OCI-LY3 (cell line): Measurements from ENCODE around the gene RSKR.

Experiments used
- H2AFZ ChIP-seq: fragments of 200-600, 300-600 bp; shearing (Covaris generic); 2 replicates; pipeline ENCODE4 v1.6.0; 2014; ENCODE audit warnings: antibody characterized with exemption, low read depth, low read length
- H3K27ac ChIP-seq: fragments of 200-600, 300-600 bp; sonication (generic); 2 replicates; pipeline ENCODE4 v1.5.1; 2014; ENCODE audit warnings: mild to moderate bottlenecking, low read length, moderate library complexity, mixed read lengths
- H3K27me3 ChIP-seq: fragments of 200-600, 300-600 bp; sonication (generic); 2 replicates; pipeline ENCODE4 v1.6.1; 2014; ENCODE audit warnings: low read depth, low read length, mixed read lengths
- H3K36me3 ChIP-seq: fragments of 200-600, 300-600 bp; sonication (generic); replicated peaks from 2 replicates; pipeline ENCODE3; 2014; ENCODE audit warnings: low read depth, low read length, mixed read lengths
- H3K4me1 ChIP-seq: fragments of 300-600, 200-600 bp; sonication (generic); 2 replicates; pipeline ENCODE4 v1.6.1; 2014; ENCODE audit warnings: low read length, mixed read lengths
- H3K4me2 ChIP-seq: fragments of 200-600, 300-600 bp; sonication (generic); 2 replicates; pipeline ENCODE4 v1.6.1; 2014; ENCODE audit warnings: low read length, mixed read lengths
- H3K4me3 ChIP-seq: fragments of 300-600, 200-600 bp; sonication (generic); 2 replicates; pipeline ENCODE4 v1.5.1; 2014; ENCODE audit warnings: antibody characterized with exemption, mild to moderate bottlenecking, low read length, moderate library complexity
- H3K79me2 ChIP-seq: fragments of 300-600, 200-600 bp; shearing (Covaris generic); 2 replicates; pipeline ENCODE4 v1.6.1; 2014; ENCODE audit warnings: mild to moderate bottlenecking, low read length, mixed read lengths
- H3K9ac ChIP-seq: fragments of 300-600, 200-600 bp; shearing (Covaris generic); 2 replicates; pipeline ENCODE4 v1.6.0; 2014; ENCODE audit warnings: mild to moderate bottlenecking, low read length, moderate library complexity
- H3K9me3 ChIP-seq: fragments of 200-600, 300-600 bp; shearing (Covaris generic); 2 replicates; pipeline ENCODE4 v1.6.1; 2014; ENCODE audit warnings: low read length, mixed read lengths; ENCODE audit not compliant: insufficient read depth
- H4K20me1 ChIP-seq: fragments of 200-600, 300-600 bp; sonication (generic); 2 replicates; pipeline ENCODE4 v1.6.1; 2016; ENCODE audit warnings: low read length, mixed read lengths; ENCODE audit not compliant: insufficient read depth
- EZH2phosphoT487 ChIP-seq: fragments of 200-600 bp; shearing (Covaris generic); IDR thresholded peaks from 2 replicates; pipeline ENCODE4 v1.6.1; 2018; ENCODE audit warnings: antibody characterized with exemption, mixed run types, low read depth
- TF ChIP-seq, protein P1 (sequence below): fragments of 200-600, 300-600 bp; sonication (generic); IDR thresholded peaks from 2 replicates; pipeline ENCODE4 v1.5.1; 2014; ENCODE audit warnings: antibody characterized with exemption, low read length, low read depth

The RSKR gene

DNA sequence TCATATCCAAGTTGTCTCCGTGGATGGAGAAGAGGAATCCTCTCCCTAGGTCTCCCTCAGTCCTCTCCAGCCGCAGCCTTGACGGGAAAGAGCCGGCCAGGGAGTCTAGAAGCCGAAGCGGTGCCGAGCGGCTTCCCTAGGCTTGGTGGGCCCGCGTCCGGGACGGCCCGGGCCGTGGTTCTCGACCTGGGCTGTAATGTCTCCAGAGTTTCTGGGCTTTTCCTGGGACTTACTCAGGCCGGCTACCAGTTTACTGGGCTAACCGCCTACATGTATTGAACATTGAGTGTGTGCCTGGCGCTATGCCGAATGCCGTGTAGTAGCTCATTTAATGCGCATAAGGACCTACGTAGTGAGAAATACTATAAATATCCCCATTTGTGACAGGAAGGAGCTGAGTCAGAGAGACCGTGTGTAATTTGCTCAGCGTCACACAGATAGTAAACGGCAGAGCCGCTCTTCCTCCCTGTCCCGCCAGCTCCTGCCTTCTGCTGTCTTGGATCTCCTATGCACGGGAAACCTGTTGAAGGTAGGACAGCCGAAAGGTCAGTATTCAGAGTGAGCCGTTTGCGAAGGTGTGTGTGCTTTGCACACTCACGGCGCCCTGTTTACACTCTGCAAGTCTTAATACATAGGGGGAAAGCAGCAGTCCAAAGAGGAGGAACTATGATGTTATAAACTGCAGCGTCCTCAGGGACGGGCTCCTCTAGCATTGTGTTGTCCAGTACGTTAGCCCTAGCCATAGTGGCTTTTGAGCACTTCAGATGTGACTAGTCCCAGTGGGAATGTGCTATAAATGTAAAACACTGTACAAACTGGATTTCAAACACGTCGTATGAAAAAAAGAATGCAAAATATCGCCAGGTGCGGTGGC is 14.4 kb downstream of the RSKR start:
- no peaks in the 10 kb centered on the region for H3K9me3 ChIP-seq
- H2AFZ ChIP-seq: peak overlapping the region; percentile 49; the same call in 1 of the 2 replicates
- H3K4me2 ChIP-seq: peak overlapping the region; percentile 82
- H3K36me3 ChIP-seq: peaks cover 2% of the 10 kb centered on the region
- H3K27ac ChIP-seq: peak overlapping the region; percentile 78
- H3K27me3 ChIP-seq: no peaks in the 10 kb centered on the region
- H3K9ac ChIP-seq: peak overlapping the region; percentile 79
- peaks cover 14% of the 10 kb centered on the region for H3K4me1 ChIP-seq
- no peaks in the 10 kb centered on the region for H4K20me1 ChIP-seq
- peak overlapping the region; percentile 95 for H3K4me3 ChIP-seq
- peaks cover 17% of the 10 kb centered on the region for H3K79me2 ChIP-seq
- no peak for TF ChIP-seq EZH2phosphoT487

DNA sequence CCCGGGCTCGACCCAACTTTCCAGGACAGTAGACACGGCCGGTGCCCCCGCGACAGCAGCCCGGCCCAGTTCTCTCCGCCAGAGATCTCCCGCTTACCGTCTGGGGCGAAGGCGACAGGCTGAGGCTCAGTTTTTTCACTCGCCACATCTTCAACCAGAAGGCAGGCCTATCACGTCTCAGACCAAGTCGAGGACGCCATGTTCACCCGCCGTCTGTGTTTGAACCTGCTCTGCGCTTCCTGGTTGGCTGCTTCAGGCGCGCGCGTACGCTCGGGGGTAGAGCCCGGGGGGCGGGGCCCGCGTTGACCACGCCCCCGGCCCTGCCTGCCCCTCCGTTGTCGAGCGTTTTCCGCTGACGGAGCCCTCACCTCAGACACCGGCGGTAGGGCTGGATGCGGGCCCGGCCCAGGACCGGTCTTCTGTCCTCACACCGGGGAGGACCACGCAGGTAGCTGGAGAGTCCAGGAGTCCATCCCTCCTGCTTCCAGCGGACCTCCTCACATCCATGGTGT is 15.1 kb downstream of the RSKR start, which contains the start of gene SPAG5:
Gene SPAG5 (minus strand): TSS at position 227 of the 512 bp plus-strand sequence. CDS start 79 bp downstream, at position 148.
- Histone ChIP-seq H3K9ac (peak within 1 kb of the TSS; percentile 87), H3K9me3 (no peaks in the 10 kb centered on the region), H3K4me1 (peaks cover 14% of the 10 kb centered on the region), H3K36me3 (peaks cover 4% of the 10 kb centered on the region), H3K4me2 (peak within 1 kb of the TSS; percentile 87), H3K27ac (peak within 1 kb of the TSS; percentile 78), H3K27me3 (no peaks in the 10 kb centered on the region), H2AFZ (peak within 1 kb of the TSS; percentile 59), H3K79me2 (peaks cover 17% of the 10 kb centered on the region), H4K20me1 (no peaks in the 10 kb centered on the region), H3K4me3 (peak within 1 kb of the TSS; percentile 95)
- TF ChIP-seq EZH2phosphoT487: no peak
- TF ChIP-seq, protein P1, sequence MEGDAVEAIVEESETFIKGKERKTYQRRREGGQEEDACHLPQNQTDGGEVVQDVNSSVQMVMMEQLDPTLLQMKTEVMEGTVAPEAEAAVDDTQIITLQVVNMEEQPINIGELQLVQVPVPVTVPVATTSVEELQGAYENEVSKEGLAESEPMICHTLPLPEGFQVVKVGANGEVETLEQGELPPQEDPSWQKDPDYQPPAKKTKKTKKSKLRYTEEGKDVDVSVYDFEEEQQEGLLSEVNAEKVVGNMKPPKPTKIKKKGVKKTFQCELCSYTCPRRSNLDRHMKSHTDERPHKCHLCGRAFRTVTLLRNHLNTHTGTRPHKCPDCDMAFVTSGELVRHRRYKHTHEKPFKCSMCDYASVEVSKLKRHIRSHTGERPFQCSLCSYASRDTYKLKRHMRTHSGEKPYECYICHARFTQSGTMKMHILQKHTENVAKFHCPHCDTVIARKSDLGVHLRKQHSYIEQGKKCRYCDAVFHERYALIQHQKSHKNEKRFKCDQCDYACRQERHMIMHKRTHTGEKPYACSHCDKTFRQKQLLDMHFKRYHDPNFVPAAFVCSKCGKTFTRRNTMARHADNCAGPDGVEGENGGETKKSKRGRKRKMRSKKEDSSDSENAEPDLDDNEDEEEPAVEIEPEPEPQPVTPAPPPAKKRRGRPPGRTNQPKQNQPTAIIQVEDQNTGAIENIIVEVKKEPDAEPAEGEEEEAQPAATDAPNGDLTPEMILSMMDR: no peak

DNA sequence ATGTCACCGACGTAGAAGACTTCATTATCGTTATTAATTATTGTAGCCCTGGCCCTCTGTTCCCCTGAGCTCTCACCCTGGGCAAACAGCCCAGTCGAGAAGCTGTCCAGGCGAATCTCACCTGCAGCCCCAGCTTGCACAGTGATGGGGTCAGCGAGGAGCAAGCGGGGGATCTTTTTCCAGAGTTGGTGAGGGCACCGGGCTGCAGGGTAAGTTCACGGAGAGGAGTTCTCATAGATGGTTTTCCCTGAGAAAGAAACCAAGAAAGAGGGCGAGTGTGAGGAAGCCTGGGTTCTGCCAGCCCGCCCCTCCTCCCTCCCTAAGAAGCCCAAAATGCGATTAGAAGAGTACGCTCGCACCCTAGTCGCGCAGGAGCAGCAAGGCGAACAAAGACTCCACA is 15.6 kb downstream of the RSKR start:
- peaks cover 14% of the 10 kb centered on the region for H3K4me1 ChIP-seq
- peak overlapping the region; percentile 87 for H3K4me2 ChIP-seq
- H3K79me2 ChIP-seq: peaks cover 17% of the 10 kb centered on the region
- peak overlapping the region; percentile 59 for H2AFZ ChIP-seq
- peak overlapping the region; percentile 78 for H3K27ac ChIP-seq
- H3K4me3 ChIP-seq: peak overlapping the region; percentile 95
- no peaks in the 10 kb centered on the region for H3K9me3 ChIP-seq
- no peaks in the 10 kb centered on the region for H4K20me1 ChIP-seq
- H3K9ac ChIP-seq: peak overlapping the region; percentile 87
- TF ChIP-seq, protein P1: no peak
- peaks cover 4% of the 10 kb centered on the region for H3K36me3 ChIP-seq
- no peaks in the 10 kb centered on the region for H3K27me3 ChIP-seq

DNA sequence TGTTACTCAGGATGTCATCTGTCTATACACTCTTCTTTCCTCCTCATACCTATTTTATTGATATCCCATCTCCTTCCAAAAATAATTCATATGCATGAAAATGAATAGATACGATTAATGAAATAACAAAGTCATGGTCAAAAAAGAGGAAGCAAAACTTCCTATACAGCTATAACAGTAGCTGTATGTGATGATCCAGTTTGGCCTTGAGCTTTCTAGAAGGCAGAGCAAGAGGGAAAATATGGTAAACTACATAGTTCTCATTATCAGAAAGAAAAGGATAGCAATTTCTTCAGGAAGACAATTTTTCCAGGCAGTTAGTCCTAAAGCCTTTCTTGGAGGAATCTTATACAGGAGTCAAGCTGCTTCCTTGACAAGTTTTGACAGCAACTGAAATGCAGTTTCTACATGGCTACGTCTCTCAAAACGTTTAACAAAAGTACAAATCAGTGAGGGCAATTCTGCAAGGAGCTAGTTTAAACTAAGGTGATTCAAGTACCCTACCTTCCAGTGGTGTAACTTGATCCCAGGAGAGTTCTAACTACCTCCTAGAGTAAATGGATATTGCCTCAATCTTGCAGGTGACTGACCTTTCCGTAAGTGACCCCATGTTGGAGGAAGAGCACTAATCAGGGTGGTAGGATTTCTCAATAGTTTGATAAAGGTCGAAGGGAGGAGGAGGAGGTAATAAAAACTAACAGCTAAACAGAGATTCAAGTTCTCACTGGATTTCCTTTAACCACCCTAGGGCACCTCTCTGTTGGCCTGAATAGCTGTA is 16.2 kb downstream of the RSKR start:
- no peaks in the 10 kb centered on the region for H4K20me1 ChIP-seq
- peaks cover 8% of the 10 kb centered on the region for H3K36me3 ChIP-seq
- H3K27ac ChIP-seq: peak overlapping the region; percentile 78
- no peak overlapping the region for H2AFZ ChIP-seq
- peak overlapping the region; percentile 95 for H3K4me3 ChIP-seq
- peaks cover 17% of the 10 kb centered on the region for H3K79me2 ChIP-seq
- TF ChIP-seq, protein P1: no peak
- TF ChIP-seq EZH2phosphoT487: no peak
- H3K4me2 ChIP-seq: peak overlapping the region; percentile 87
- peaks cover 14% of the 10 kb centered on the region for H3K4me1 ChIP-seq
- H3K9me3 ChIP-seq: no peaks in the 10 kb centered on the region
- H3K9ac ChIP-seq: peak overlapping the region; percentile 87
- H3K27me3 ChIP-seq: no peaks in the 10 kb centered on the region
